Endothelial cell (in vitro differentiated cells): ENCODE data around the gene RNF215. TPM values are rescaled to one million over a fixed set of nuclear protein-coding genes. Genes with fewer than 3 reads are reported as not detected.
A peak's percentile ranks its signal among the peaks of the same experiment; 100 is the strongest.

Experiments used
- DNase-seq: peaks from one replicate; pipeline ENCODE4 v3.0.0; 2021; ENCODE audit warnings: low spot score
- H3K27ac Mint-ChIP-seq: one replicate; pipeline ENCODE4 v1.8.0; 2021; ENCODE audit warnings: mixed read lengths, inconsistent platforms; ENCODE audit not compliant: unreplicated experiment
- H3K27me3 Mint-ChIP-seq: one replicate; pipeline ENCODE4 v1.8.0; 2021; ENCODE audit warnings: mild to moderate bottlenecking, moderate library complexity, mixed read lengths, inconsistent platforms; ENCODE audit not compliant: unreplicated experiment
- H3K36me3 Mint-ChIP-seq: one replicate; pipeline ENCODE4 v1.8.0; 2021; ENCODE audit warnings: mild to moderate bottlenecking, low read depth, mixed read lengths, inconsistent platforms; ENCODE audit not compliant: unreplicated experiment
- H3K4me1 Mint-ChIP-seq: one replicate; pipeline ENCODE4 v1.8.0; 2021; ENCODE audit warnings: mild to moderate bottlenecking, mixed read lengths, inconsistent platforms; ENCODE audit not compliant: unreplicated experiment
- H3K4me3 Mint-ChIP-seq: one replicate; pipeline ENCODE4 v1.8.0; 2021; ENCODE audit warnings: mild to moderate bottlenecking, mixed read lengths, inconsistent platforms; ENCODE audit not compliant: unreplicated experiment
- H3K9me3 Mint-ChIP-seq: one replicate; pipeline ENCODE4 v1.8.0; 2021; ENCODE audit warnings: mixed read lengths, inconsistent platforms; ENCODE audit not compliant: unreplicated experiment
- CTCF ChIP-seq: fragments of 200-600 bp; sonication (generic); IDR thresholded peaks from one replicate; pipeline ENCODE4 v1.5.0; 2021; ENCODE audit warnings: antibody characterized with exemption; ENCODE audit not compliant: unreplicated experiment
- total RNA-seq: library from RNA; stranded (reverse); fragmentation: NEBNext Ultra II Directional; extraction: Animal tissue kit (Norgen Biotek cat#: 25700); gene quantifications from one replicate; pipeline ENCODE4 v1.2.1, GENCODE V29; 2021; ENCODE audit not compliant: unreplicated experiment

The RNF215 gene
- total RNA-seq, 1 donor from 2014 or later, result 39.1 TPM

- peaks cover 8% of the 10 kb centered on the region for H3K36me3 Mint-ChIP-seq
- no peak overlapping the region for H3K27ac Mint-ChIP-seq
- DNase-seq, result no peak
- TF ChIP-seq CTCF, result no peak
- H3K4me1 Mint-ChIP-seq, result peaks cover 28% of the 10 kb centered on the region
- H3K27me3 Mint-ChIP-seq, result peaks cover 12% of the 10 kb centered on the region
- H3K9me3 Mint-ChIP-seq, result no peaks in the 10 kb centered on the region
- no peak overlapping the region for H3K4me3 Mint-ChIP-seq
These were observed 46.0 kb upstream of the RNF215 start for GRCh38 chr22:30433227-30433626.

GRCh38 chr22:30432520-30432919 lies 45.3 kb upstream of the RNF215 start:
- Mint-ChIP-seq H3K4me3 (no peak overlapping the region), H3K36me3 (peaks cover 8% of the 10 kb centered on the region), H3K27me3 (peaks cover 11% of the 10 kb centered on the region), H3K9me3 (no peaks in the 10 kb centered on the region), H3K27ac (no peak overlapping the region), H3K4me1 (peaks cover 27% of the 10 kb centered on the region)
- TF ChIP-seq CTCF, result no peak
- DNase-seq, result no peak

- no peak for DNase-seq
- Mint-ChIP-seq H3K9me3 (no peaks in the 10 kb centered on the region), H3K4me3 (no peak overlapping the region), H3K27me3 (peaks cover 9% of the 10 kb centered on the region), H3K36me3 (peaks cover 8% of the 10 kb centered on the region), H3K27ac (no peak overlapping the region), H3K4me1 (peaks cover 25% of the 10 kb centered on the region)
- TF ChIP-seq CTCF, result no peak
These were observed 44.9 kb upstream of the RNF215 start for GRCh38 chr22:30432096-30432495.

GRCh38 chr22:30430933-30431332 lies 43.7 kb upstream of the RNF215 start:
- peaks cover 8% of the 10 kb centered on the region for H3K36me3 Mint-ChIP-seq
- no peak overlapping the region for H3K27ac Mint-ChIP-seq
- no peak for TF ChIP-seq CTCF
- no peak overlapping the region for H3K4me3 Mint-ChIP-seq
- no peaks in the 10 kb centered on the region for H3K9me3 Mint-ChIP-seq
- H3K4me1 Mint-ChIP-seq, result peaks cover 28% of the 10 kb centered on the region
- peaks cover 10% of the 10 kb centered on the region for H3K27me3 Mint-ChIP-seq
- no peak for DNase-seq

- H3K36me3 Mint-ChIP-seq, result peaks cover 8% of the 10 kb centered on the region
- no peak overlapping the region for H3K27ac Mint-ChIP-seq
- TF ChIP-seq CTCF, result no peak
- H3K4me3 Mint-ChIP-seq, result peak overlapping the region; percentile 10
- H3K27me3 Mint-ChIP-seq, result peaks cover 8% of the 10 kb centered on the region
- DNase-seq, result no peak
- no peaks in the 10 kb centered on the region for H3K9me3 Mint-ChIP-seq
- H3K4me1 Mint-ChIP-seq, result peaks cover 20% of the 10 kb centered on the region
These were observed 42.7 kb upstream of the RNF215 start for GRCh38 chr22:30429887-30430286.
